ENCODE measurements around the gene DLL4. TPM values are rescaled to one million over a fixed set of nuclear protein-coding genes. Genes with fewer than 3 reads are reported as not detected.

Gene DLL4
- total RNA-seq, 2 donors from 2014 or later, result 0.20 to 0.64 TPM

GRCh38 chr15:40969363-40969762 is 40.2 kb downstream of the DLL4 start:
- WGBS, 2 experiments (ENCODE audit: insufficient coverage in 1 of 2, insufficient read length in 1 of 2), result 96 to 97% methylated on average over 7 to 8 of the region's 8 CpGs
- no peaks in the 10 kb centered on the region for H3K9me3 ChIP-seq (ENCODE audit: control insufficient read depth, low read length)

GRCh38 chr15:40974879-40975278 is 45.7 kb downstream of the DLL4 start:
- Mint-ChIP-seq H3K27me3 (ENCODE audit: insufficient read depth) (no peaks in the 10 kb centered on the region), H3K4me1 (peaks cover 19% of the 10 kb centered on the region), H3K36me3 (ENCODE audit: low read depth) (peaks cover 35% of the 10 kb centered on the region), H3K9me3 (no peaks in the 10 kb centered on the region), H3K27ac (no peak overlapping the region), H3K4me3 (no peak overlapping the region)
- Histone ChIP-seq H3K36me3 (ENCODE audit: control insufficient read depth, insufficient read depth, low read length) (peaks cover 38% of the 10 kb centered on the region), H3K4me3 (ENCODE audit: low read length) (no peak overlapping the region), H3K9ac (ENCODE audit: extremely low read depth, low read length, poor library complexity, severe bottlenecking) (no peak overlapping the region), H3K27me3 (ENCODE audit: control insufficient read depth, insufficient read depth, low read length, poor library complexity, severe bottlenecking) (no peaks in the 10 kb centered on the region), H3K9me3 (ENCODE audit: control insufficient read depth, low read length) (no peaks in the 10 kb centered on the region), H3K27ac (ENCODE audit: low read depth, low read length) (no peak overlapping the region), H3K4me1 (ENCODE audit: control insufficient read depth, insufficient read depth, low read length) (no peaks in the 10 kb centered on the region)
- no peak for DNase-seq
- 94% methylated on average over 4 of the region's 4 CpGs; no CpG with 5 or more reads in 1 of the 2 experiments for WGBS, 2 experiments (ENCODE audit: insufficient coverage in 1 of 2, insufficient read length in 1 of 2)
- TF ChIP-seq, protein P1, sequence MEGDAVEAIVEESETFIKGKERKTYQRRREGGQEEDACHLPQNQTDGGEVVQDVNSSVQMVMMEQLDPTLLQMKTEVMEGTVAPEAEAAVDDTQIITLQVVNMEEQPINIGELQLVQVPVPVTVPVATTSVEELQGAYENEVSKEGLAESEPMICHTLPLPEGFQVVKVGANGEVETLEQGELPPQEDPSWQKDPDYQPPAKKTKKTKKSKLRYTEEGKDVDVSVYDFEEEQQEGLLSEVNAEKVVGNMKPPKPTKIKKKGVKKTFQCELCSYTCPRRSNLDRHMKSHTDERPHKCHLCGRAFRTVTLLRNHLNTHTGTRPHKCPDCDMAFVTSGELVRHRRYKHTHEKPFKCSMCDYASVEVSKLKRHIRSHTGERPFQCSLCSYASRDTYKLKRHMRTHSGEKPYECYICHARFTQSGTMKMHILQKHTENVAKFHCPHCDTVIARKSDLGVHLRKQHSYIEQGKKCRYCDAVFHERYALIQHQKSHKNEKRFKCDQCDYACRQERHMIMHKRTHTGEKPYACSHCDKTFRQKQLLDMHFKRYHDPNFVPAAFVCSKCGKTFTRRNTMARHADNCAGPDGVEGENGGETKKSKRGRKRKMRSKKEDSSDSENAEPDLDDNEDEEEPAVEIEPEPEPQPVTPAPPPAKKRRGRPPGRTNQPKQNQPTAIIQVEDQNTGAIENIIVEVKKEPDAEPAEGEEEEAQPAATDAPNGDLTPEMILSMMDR (conservative IDR thresholded peaks at IDR 0.05), result peak; percentile 42

More at GRCh38 chr15:40969363-40969762, 40.2 kb downstream of the DLL4 start:
- Mint-ChIP-seq H3K27ac (peak overlapping the region; percentile 68), H3K9me3 (no peaks in the 10 kb centered on the region), H3K27me3 (ENCODE audit: insufficient read depth) (no peaks in the 10 kb centered on the region), H3K4me1 (peaks cover 38% of the 10 kb centered on the region), H3K36me3 (ENCODE audit: low read depth) (no peaks in the 10 kb centered on the region), H3K4me3 (no peak overlapping the region)
- TF ChIP-seq, protein P1 (conservative IDR thresholded peaks at IDR 0.05), result no peak
- Histone ChIP-seq H3K4me3 (ENCODE audit: low read length) (no peak overlapping the region), H3K9ac (ENCODE audit: extremely low read depth, low read length, poor library complexity, severe bottlenecking) (no peak overlapping the region), H3K4me1 (ENCODE audit: control insufficient read depth, insufficient read depth, low read length) (peaks cover 13% of the 10 kb centered on the region), H3K36me3 (ENCODE audit: control insufficient read depth, insufficient read depth, low read length) (no peaks in the 10 kb centered on the region), H3K27me3 (ENCODE audit: control insufficient read depth, insufficient read depth, low read length, poor library complexity, severe bottlenecking) (no peaks in the 10 kb centered on the region), H3K27ac (ENCODE audit: low read depth, low read length) (no peak overlapping the region)
- no peak for DNase-seq

DNA sequence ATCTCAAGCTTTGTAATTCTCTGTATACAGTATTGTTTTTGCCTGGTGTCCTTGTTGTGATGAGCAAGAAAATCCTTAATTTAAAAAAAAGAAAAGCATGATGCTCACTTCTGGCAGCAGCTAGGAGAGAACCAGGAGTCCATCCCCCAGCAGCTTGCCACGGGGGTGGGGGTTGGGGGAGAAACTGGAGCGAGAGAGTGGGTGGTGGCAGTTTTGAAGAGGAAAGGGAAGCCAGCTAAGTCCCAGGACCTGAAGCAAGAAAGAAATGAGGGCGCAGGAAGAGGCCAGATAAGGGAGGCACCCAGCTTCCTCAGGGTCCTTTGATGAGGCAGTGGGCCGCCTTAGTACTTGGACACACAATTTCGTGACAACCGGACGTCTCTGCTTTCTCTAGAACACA is 47.7 kb downstream of the DLL4 start:
- no peak overlapping the region for H3K4me3 ChIP-seq (ENCODE audit: low read length)
- H3K9me3 ChIP-seq (ENCODE audit: control insufficient read depth, low read length), result no peaks in the 10 kb centered on the region
- H3K4me1 ChIP-seq (ENCODE audit: control insufficient read depth, insufficient read depth, low read length), result no peaks in the 10 kb centered on the region
- H3K27me3 Mint-ChIP-seq (ENCODE audit: insufficient read depth), result no peaks in the 10 kb centered on the region
- H3K27me3 ChIP-seq (ENCODE audit: control insufficient read depth, insufficient read depth, low read length, poor library complexity, severe bottlenecking), result no peaks in the 10 kb centered on the region
- no peaks in the 10 kb centered on the region for H3K9me3 Mint-ChIP-seq
- peaks cover 54% of the 10 kb centered on the region for H3K36me3 Mint-ChIP-seq (ENCODE audit: low read depth)
- no peak overlapping the region for H3K27ac ChIP-seq (ENCODE audit: low read depth, low read length)
- peak overlapping the region; percentile 81 for H3K27ac Mint-ChIP-seq
- TF ChIP-seq, protein P1 (conservative IDR thresholded peaks at IDR 0.05), result no peak
- H3K4me1 Mint-ChIP-seq, result peaks cover 19% of the 10 kb centered on the region
- H3K4me3 Mint-ChIP-seq, result no peak overlapping the region
- WGBS, 2 experiments (ENCODE audit: insufficient coverage in 1 of 2, insufficient read length in 1 of 2), result 95 to 97% methylated on average over 4 to 7 of the region's 7 CpGs
- peaks cover 57% of the 10 kb centered on the region for H3K36me3 ChIP-seq (ENCODE audit: control insufficient read depth, insufficient read depth, low read length)
- DNase-seq, result no peak
- H3K9ac ChIP-seq (ENCODE audit: extremely low read depth, low read length, poor library complexity, severe bottlenecking), result peak overlapping the region; percentile 8
